HG03432 (cell line): Measurements from ENCODE around the gene LSAMP.

Experiments
- ATAC-seq: cut with Tn5 transposase; IDR thresholded peaks from one replicate; pipeline ENCODE4 v1.9.1; 2021; ENCODE audit warnings: mild to moderate bottlenecking, moderate library complexity; ENCODE audit not compliant: unreplicated experiment

Gene LSAMP

DNA sequence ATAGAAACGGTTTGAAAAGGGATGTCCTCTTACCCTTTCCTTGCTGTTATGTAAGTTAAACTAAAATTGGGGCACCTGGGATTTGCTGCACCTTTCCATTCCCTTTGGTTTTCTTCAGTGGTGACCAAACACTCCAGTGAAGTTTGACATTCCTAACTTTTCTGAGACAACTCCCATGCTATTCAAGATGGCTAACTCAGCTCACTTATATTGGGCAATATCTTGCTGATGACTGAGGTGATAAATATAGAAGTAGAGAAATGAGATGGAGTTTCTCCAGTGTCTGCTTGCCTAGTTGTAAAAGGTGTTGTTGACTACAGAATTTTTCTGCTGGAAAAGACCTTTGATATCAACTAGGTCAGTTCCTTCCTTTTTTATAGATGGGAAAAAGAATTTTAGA, 530.2 kb downstream of the LSAMP start:
- no peak for ATAC-seq

GRCh38 chr3:115913069-115913686, 532.1 kb downstream of the LSAMP start:
- ATAC-seq, result no peak

GRCh38 chr3:115912372-115912771, 532.9 kb downstream of the LSAMP start:
- no peak for ATAC-seq

- ATAC-seq, result no peak
Observed at GRCh38 chr3:115905871-115906270, 539.4 kb downstream of the LSAMP start.

- no peak for ATAC-seq
Observed at GRCh38 chr3:115903843-115904242, 541.4 kb downstream of the LSAMP start.

DNA sequence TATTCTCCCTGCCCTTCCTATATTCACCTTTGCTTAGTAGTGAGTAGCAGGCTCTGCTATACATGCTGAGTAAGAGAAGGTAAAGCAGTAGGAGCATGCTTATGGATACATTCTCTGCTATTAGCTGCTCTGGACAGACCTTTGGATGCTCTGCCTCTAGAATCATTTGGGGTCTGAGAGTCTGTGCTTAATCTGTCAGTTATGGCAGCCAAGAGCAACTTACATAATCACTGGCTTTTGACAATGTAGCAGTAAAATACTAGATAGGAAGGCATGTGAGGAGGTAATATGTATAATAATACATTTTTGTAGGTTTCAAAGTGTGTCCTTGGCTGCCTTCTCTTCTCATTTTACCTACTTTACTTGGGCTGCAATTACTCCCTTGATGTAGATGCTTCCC, 544.3 kb downstream of the LSAMP start:
- ATAC-seq, result no peak

GRCh38 chr3:115899535-115899934, 545.8 kb downstream of the LSAMP start:
- no peak for ATAC-seq

DNA sequence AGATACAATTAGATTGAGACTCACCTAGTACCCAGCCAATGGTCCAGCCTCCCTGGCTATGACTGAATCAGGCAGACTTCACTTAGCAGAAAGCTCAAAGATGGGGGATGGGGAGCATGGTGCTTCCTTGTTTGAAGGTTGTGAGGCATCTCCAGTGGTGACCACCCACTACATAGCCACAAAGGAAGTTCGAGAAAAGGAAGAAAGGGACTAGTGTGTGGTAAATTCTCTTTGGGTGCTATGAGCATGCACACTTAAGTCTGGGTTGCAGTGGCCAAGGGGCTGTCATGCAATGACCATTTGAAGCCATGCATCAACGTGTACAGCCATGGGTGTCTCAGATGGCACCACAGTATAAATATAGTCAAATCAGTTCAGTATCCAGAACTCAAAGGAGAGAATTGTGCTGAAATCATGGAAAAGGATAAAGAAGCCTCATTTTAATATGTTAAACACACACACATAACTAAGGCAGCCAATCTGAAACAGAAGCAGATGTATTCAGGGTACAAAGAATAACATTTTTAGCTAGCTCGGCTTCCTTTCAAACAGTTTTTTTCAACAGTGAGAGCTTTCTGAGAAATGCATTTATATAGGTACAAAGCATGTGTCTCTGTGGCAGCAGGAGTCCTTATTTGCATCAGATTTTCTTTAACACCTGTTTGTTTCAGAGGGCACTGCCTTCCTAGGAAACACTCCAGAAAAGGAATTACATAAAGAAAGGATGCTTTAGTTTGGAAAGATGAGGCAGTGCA, 546.5 kb downstream of the LSAMP start:
- ATAC-seq, result no peak

GRCh38 chr3:115891006-115891636, 554.2 kb downstream of the LSAMP start:
- ATAC-seq, result no peak

DNA sequence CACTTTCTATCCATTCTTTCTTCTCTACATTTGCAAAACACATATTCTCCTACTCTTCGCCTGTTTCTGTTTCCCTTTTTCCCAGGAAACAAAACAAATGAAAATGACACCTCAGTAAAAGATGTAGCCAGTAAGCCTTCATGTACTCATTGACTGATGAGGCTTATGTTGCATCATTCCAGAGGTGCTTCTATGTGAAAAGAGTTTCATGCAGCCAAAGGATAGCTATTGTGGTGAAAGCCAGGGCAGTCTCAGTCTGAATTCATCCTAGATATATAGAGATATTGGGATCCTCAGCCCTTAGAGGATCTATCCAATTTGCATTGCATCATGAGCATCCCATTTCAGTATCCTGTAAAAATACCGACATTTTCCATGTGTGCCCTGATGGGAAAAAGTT, 554.7 kb downstream of the LSAMP start:
- no peak for ATAC-seq

DNA sequence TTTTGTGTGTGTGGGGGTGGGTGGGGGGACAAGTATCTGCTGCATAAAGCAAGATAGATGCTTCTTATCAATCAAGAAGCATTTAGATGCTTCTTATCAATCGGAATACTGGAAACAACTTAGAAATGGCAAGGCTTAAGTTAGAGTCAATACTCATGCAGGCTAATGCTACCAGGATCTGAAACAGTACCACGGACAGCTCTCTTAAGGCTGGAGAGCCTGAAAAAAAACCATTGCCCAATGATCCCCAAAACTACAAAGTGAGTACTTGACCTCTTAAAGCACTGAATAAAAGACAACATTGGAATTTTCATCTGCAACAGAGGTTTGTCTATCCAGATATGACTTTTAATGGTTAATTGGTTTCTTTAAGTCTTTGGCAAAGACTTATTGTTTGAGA, 559.7 kb downstream of the LSAMP start:
- no peak for ATAC-seq

DNA sequence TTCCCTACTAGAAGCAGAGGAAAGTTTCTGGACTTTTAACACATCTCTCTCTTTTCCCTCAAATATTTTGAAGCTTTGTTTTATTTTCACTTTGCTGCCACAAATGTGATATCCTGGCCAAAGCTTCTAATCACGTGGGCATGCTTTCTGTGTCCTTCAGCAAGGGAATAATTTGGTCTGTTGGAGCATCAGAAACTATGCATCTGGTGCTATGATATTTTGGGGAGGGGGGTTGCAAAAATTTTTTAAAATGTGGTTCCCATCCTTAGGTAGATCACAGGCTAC, 567.7 kb downstream of the LSAMP start:
- ATAC-seq, result no peak

DNA sequence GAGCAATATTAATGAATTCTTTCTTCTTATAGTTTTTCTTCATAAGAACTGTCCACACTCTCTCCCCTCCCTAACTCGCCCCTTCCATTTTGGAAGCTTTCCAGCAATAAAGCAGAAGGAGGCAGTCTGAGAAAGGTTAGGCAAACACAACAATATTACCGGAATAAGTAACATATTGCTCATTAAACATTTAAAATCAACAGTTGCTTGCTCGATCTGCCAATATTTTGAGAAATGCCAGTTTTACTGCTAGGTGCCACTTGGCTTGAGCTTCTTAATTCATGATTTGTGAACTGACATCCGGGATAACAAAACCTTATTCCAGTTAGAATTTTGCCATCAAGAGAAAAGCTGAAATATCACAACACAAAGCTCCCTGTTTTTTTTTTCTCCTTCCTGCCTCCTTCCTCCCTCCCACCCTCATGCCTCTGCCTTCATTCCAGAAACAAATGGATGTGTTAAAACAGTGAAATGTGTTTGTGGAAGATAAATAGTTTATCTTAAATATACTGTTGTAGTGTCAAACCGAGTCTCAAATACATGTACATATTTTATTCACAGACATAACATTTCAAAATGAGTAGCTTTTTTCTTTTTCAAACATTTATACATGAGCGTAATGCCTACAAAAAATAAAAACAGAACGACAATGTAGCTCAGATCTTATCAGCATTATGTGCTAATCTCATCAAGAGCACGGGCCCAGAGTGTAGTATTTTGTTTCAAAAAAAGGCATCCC, 568.2 kb downstream of the LSAMP start:
- ATAC-seq, result no peak

DNA sequence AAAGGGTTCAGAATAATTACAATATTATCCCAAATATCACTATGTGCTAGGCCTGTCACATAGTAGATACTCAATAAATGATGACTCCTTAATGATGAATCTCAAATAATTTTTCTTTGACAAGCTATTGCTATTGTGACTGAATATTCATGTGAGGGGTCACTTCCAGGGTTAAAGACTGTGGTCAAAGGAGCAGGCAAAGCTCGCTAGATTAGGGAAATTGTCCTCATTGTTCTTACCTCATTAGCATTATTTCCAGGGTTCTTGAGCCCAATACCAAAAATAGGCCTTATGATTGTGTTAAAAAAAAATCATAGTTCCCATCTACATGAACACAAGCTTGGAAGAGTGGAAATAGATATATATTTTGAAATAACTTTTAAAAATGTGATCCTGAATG, 569.8 kb downstream of the LSAMP start:
- no peak for ATAC-seq

GRCh38 chr3:115871735-115872134, 573.6 kb downstream of the LSAMP start:
- ATAC-seq, result no peak

DNA sequence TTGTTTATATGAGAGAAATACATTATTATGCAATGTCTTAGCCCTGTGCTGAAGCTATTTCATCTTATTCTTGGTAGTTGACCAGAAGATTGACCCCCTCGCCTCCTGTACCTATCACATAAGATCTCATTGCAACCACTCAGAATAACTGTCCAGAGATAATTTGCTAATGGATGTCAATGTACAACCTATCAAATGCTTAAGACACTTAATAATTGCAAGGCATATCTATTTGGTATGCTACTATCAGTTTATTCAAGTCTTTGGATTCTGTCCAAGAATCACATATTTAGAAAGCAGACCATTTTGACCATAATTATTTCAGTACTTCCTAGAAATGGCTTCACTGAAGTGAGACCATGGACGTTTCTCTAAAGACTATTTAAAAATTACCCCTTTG, 580.4 kb downstream of the LSAMP start:
- ATAC-seq, result no peak

DNA sequence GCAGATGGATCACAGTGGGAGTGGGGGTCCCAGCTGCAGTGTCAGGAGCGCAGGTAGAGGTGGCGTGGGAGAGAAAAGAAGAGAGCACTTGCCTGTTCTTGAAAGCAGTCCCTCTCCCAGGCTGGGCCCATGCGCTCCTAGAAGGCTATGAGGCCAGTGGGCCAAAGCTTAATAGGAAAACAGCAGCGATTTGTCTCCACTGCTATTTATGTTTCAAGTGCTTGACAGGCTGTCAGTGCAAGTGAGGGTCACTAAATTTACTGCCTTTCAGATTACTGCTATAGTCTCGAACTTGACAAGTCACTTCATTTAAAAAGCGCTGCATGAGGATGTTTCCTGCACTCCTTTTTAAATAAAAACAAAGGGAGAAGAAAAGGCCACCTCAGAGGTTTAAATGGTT, 582.4 kb downstream of the LSAMP start:
- ATAC-seq, result no peak

DNA sequence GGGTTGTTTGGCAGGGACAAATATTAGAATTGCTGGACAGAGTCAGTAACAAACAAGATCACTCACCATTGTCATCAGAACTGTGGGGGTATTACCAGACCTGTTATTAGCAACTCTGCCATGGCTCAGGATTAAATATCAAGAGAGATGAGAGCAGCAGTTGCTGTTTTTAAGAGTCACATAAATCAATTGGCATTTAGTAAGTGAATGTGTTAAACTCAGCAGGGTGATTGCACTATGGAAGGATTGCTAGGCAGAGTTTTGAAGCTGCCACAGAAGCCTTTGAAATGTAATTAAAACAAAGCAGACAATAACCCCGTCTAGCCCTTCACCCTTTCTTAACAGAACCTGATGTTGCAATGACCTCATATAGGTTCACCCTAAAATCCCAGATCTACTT, 583.2 kb downstream of the LSAMP start:
- ATAC-seq, result no peak

GRCh38 chr3:115861166-115861733, 584.0 kb downstream of the LSAMP start:
- no peak for ATAC-seq

GRCh38 chr3:115860766-115861165, 584.5 kb downstream of the LSAMP start:
- no peak for ATAC-seq

DNA sequence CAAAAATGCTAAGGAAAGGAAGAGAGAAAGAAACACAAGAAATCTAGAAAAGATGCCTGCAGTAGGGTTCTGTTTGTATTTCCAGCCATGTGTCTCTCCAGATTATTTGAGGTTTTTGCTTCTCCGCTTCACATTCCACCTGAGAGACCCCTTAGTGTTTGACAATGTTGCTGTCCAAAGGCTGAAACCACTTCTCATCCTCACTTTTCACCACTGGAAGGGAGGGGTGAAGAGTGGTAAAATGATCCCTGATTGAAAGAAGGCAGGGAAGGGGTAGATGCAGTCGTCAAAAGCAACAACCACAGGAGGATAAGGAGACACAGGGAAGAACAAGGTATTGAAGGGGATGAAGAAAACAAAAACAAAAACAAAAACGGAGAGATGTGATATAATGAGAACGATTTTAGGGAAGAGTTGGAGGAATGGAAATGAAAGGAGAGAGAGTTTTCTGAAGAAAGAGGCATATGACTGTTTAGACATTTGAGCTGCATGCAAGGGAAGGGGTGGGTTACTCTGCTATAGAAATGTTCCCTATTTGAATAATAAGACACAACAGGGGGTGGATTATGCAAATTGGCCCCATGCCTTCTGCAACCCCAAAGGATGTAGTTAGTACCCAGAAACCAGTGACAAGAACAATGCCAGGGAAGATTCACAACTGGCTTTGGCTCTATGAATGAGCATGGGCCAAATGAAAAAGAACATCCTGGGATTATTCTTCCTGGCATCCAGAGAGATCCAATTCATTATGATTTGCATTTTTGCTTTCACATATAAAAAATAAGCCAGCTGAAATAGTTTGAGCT, 586.1 kb downstream of the LSAMP start:
- no peak for ATAC-seq
